Measurements from ENCODE around the gene CAB39L. TPM values are rescaled to one million over a fixed set of nuclear protein-coding genes. Genes with fewer than 3 reads are reported as not detected.

CAB39L gene
- total RNA-seq, 4 donors from 2014 or later, result 84.2 to 131 (median 114) TPM

- no peaks in the 10 kb centered on the region for H3K27me3 ChIP-seq
- H3K36me3 ChIP-seq, result peaks cover 0 to 91% of the 10 kb centered on the region in 2 donors
- 87 to 100% methylated on average over 3 to 5 of the region's 5 CpGs for WGBS, 2 donors (ENCODE audit: low coverage in 1 of 2)
- no peak for ATAC-seq
- no peak overlapping the region for H3K27ac ChIP-seq
- no peaks in the 10 kb centered on the region for H3K4me1 ChIP-seq
- TF ChIP-seq EP300 (IDR thresholded peaks at IDR 0.05) (no peak), POLR2AphosphoS5 (IDR thresholded peaks at IDR 0.05) (no peak), POLR2A (IDR thresholded peaks at IDR 0.05) (no peak)
- TF ChIP-seq, protein P1, sequence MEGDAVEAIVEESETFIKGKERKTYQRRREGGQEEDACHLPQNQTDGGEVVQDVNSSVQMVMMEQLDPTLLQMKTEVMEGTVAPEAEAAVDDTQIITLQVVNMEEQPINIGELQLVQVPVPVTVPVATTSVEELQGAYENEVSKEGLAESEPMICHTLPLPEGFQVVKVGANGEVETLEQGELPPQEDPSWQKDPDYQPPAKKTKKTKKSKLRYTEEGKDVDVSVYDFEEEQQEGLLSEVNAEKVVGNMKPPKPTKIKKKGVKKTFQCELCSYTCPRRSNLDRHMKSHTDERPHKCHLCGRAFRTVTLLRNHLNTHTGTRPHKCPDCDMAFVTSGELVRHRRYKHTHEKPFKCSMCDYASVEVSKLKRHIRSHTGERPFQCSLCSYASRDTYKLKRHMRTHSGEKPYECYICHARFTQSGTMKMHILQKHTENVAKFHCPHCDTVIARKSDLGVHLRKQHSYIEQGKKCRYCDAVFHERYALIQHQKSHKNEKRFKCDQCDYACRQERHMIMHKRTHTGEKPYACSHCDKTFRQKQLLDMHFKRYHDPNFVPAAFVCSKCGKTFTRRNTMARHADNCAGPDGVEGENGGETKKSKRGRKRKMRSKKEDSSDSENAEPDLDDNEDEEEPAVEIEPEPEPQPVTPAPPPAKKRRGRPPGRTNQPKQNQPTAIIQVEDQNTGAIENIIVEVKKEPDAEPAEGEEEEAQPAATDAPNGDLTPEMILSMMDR (IDR thresholded peaks at IDR 0.05), result no peak
- no peak overlapping the region for H3K4me3 ChIP-seq
- peaks cover 0 to 7% (median 0%) of the 10 kb centered on the region in 3 donors for H3K9me3 ChIP-seq
Observed at GRCh38 chr13:49466292-49466838, 22.5 kb upstream of the CAB39L start.

GRCh38 chr13:49464621-49465325 lies 20.9 kb upstream of the CAB39L start:
- Histone ChIP-seq H3K9me3 (peaks cover 0 to 7% (median 0%) of the 10 kb centered on the region in 3 donors), H3K4me1 (no peaks in the 10 kb centered on the region), H3K36me3 (peaks cover 0 to 83% of the 10 kb centered on the region in 2 donors), H3K27ac (no peak overlapping the region), H3K27me3 (no peaks in the 10 kb centered on the region), H3K4me3 (no peak overlapping the region)
- 85 to 100% methylated on average over 3 to 4 of the region's 4 CpGs for WGBS, 2 donors (ENCODE audit: low coverage in 1 of 2)
- no peak for ATAC-seq
- TF ChIP-seq POLR2AphosphoS5 (IDR thresholded peaks at IDR 0.05), result no peak
- TF ChIP-seq POLR2A (IDR thresholded peaks at IDR 0.05), result no peak
- no peak for TF ChIP-seq EP300 (IDR thresholded peaks at IDR 0.05)
- TF ChIP-seq, protein P1 (IDR thresholded peaks at IDR 0.05), result no peak

GRCh38 chr13:49464085-49464484 lies 20.2 kb upstream of the CAB39L start:
- Histone ChIP-seq H3K27ac (no peak overlapping the region), H3K27me3 (no peaks in the 10 kb centered on the region), H3K36me3 (peaks cover 0 to 76% of the 10 kb centered on the region in 2 donors), H3K4me3 (no peak overlapping the region), H3K4me1 (no peaks in the 10 kb centered on the region), H3K9me3 (peaks cover 0 to 7% (median 0%) of the 10 kb centered on the region in 3 donors)
- TF ChIP-seq, protein P1 (IDR thresholded peaks at IDR 0.05), result no peak
- TF ChIP-seq POLR2A (IDR thresholded peaks at IDR 0.05), result no peak
- no peak for TF ChIP-seq POLR2AphosphoS5 (IDR thresholded peaks at IDR 0.05)
- TF ChIP-seq EP300 (IDR thresholded peaks at IDR 0.05), result no peak
- ATAC-seq, result no peak
- WGBS, 2 donors (ENCODE audit: low coverage in 1 of 2), result 60 to 72% methylated on average over 1 of the region's 1 CpG

GRCh38 chr13:49459580-49459979 lies 15.7 kb upstream of the CAB39L start:
- no peak overlapping the region for H3K27ac ChIP-seq
- no peak for ATAC-seq
- 75 to 91% methylated on average over 1 of the region's 1 CpG for whole genome bisulfite sequencing, 2 donors (ENCODE audit: low coverage in 1 of 2)
- peaks cover 0 to 41% of the 10 kb centered on the region in 2 donors for H3K36me3 ChIP-seq
- peaks cover 0 to 7% (median 0%) of the 10 kb centered on the region in 3 donors for H3K9me3 ChIP-seq
- H3K4me3 ChIP-seq, result no peak overlapping the region
- TF ChIP-seq, protein P1 (IDR thresholded peaks at IDR 0.05), result no peak
- H3K27me3 ChIP-seq, result no peaks in the 10 kb centered on the region
- peaks cover 0 to 10% (median 0%) of the 10 kb centered on the region in 3 donors for H3K4me1 ChIP-seq

DNA sequence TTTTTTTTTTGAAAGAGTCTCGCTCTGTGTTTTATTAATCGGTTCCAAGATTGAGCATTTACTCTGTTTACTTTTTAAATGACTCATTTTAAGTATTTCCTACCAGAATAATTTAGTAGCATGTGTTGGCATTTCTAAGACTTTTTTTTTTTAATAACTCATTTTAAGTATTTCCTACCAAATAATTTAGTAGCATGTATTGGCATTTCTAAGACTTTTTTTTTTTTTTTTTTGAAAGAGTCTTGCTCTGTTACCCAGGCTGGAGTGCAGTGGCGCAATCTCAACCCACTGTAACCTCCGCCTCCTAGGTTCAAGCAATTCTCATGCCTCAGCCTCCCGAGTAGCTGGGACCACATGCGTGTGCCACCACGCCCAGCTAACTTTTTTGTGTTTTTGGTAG lies 13.4 kb upstream of the CAB39L start:
- no peak for ATAC-seq
- TF ChIP-seq POLR2AphosphoS5 (IDR thresholded peaks at IDR 0.05), result no peak
- TF ChIP-seq, protein P1 (IDR thresholded peaks at IDR 0.05), result no peak
- TF ChIP-seq EP300 (IDR thresholded peaks at IDR 0.05), result no peak
- TF ChIP-seq POLR2A (IDR thresholded peaks at IDR 0.05), result no peak
- no peak overlapping the region for H3K27ac ChIP-seq
- H3K4me1 ChIP-seq, result peaks cover 0 to 19% (median 0%) of the 10 kb centered on the region in 3 donors
- H3K27me3 ChIP-seq, result no peaks in the 10 kb centered on the region
- no peak overlapping the region for H3K4me3 ChIP-seq
- WGBS, 2 donors (ENCODE audit: low coverage in 1 of 2), result 25 to 76% methylated on average over 1 to 7 of the region's 7 CpGs
- peaks cover 0 to 17% of the 10 kb centered on the region in 2 donors for H3K36me3 ChIP-seq
- H3K9me3 ChIP-seq, result no peaks in the 10 kb centered on the region
